ENCODE results near the gene NAXD.
"Not testable (repeated sequence)": the region's sequence is repeated elsewhere in the genome, so short reads cannot be mapped to it uniquely, and the experiment has no call there.

The NAXD gene

DNA sequence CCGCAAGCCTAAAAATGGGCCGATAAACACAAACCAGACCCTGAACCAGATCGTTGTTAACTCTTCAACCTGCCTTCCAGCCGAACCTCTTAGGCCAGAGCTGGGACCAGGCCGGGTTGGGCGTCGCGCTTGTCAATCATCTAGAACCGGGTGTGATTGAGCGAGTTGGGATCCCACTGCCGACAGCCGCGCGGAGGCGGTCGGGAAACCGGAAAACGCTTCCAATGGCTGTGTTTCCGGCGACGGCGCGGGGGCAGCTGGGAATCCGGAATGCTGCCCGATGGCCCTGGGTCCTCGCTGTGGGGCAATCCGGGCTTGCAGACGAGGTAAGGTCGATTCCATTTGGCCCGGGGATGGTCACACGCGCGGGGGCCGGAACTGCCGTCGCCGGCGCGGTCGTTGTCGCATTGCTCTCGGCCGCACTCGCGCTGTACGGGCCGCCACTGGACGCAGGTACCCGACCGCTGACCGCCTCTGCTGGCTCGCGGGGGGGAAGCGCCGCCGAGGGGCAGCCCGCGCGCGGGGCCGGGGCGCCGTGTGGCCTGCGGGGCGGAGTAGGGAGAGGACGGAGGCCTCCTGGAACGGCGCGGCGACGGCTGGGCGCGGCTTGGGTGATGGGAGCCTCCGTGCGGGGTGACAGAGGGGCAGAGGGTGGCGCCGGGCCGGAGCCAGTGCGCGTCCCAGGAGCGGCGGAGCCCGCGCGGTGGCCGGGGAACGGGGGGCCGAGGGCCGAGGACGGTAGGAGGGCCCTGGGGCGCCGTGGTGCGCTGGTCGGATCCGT lies at the start of gene NAXD:
NAXD (plus strand) TSS at position 224 of the 781 bp plus-strand sequence; CDS start at position 281, 57 bp downstream.
- peak in 1 of 2 experiments; percentile 17 for DNase-seq

DNA sequence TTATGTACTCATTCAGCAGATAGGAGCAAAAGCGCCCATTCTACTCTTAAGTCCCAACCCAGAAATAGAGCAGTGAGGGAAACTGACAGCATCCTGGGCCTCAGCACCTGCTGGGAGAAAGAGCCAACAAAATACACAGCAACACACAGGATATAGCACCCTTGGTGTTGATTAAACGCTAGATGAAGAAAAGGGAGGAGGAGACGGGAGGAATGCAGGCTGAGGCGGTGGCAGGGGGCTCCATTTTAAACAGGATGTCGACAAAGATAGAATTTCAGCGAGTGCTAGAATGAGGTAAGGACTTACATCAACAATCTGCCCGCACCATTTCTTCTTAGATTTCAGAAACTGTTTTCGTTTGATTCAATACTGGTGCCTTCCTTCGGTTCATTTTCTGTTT lies 49.2 kb upstream of the NAXD start:
- no peak for DNase-seq

DNA sequence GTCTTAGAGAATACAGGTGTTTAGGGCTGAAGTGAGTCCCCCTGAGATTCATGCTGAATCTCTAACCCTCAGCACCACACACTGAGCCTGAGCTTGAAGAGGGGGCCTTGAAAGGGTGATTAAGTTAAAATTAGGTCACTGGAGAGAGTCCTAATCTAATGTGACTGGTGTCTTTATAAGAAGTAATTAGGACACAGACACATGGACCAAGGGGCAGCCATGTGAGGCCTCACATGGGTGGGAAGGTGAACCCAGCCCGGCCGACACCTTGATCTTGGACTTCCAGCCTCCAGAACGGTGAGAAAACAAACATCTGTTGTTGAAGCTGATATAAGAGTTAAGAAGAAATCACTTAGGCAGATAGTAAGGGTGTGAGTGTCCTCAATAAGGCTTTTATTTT lies 46.7 kb upstream of the NAXD start:
- DNase-seq, result no peak

DNA sequence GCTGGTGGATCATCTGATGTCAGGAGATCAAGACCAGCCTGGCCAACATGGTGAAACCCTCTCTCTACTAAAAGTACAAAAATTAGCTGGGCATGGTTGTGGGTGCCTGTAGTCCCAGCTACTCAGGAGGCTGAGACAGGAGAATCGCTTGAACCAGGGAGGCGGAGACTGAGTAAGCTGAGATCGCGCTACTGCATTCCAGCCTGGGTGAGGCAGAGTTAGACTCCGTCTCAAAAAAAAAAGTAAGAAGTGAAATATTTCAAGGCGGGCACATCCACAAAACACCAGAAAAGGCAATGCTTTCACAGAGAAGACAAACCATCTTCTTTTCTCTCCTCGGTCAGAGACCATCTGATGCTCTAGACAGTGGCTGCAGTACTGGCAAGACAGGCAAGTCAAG lies 45.4 kb upstream of the NAXD start:
- DNase-seq, result not testable (repeated sequence)

DNA sequence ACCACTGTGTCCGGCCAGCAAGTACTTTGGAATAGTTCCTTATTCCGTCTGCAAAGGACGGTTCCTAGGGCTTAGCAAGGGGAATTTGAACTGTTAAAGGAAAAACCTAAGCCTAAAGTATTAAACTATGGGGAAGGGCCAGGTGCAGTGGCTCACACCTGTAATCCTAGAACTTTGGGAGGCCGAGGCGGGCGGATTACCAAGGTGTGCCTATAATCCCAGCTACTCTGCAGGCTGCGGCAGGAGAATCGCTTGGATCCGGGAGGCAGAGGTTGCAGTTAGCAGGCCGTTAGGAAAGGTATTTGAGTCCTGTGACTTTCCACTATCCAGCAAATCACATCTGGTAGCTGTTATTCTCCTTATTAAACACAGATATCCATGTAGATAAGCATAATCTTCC lies 44.5 kb upstream of the NAXD start:
- DNase-seq, result no peak

DNA sequence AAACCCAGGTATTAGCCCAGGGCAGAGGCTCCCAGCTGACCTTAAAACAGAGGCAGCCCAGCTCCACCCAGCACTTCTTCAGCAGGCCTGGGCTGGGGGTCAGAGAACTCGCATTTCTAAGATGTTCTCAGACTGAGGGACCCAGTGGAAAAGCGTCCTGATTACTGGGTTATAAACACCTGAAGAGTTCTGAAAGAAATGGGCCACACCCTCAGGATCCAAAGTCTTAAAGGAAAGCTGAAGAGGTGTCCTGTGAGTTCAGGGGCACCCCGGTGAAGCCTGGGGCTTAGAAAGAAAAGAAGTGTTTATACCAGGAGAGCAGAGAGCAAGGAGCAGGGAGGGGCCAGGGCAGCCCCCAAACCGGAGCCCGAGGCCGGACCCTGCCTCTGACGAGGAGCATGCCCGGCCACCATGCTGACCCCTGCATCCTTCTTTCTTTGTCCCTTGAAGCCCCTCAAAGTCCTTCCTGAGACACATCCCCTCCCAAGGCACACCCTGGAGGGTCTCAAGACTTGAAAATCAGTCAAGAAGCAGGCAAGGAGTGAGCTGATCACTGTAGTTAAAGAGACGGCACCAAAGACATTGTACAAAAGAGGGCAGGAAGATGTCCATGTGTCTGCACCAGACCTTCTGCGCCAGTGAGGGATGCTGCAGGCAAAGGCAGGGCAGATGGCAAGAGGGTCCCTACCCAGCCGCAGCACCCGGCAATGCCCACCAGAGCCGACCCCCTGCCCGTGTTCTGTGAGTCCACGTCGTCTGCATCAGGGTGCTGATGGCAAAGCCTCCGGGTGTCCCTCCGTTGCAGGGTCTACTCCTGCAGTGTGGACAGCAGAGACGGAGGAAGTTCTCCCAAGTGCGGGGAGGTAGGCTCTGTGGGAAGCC lies 43.2 kb upstream of the NAXD start:
- no peak for DNase-seq

DNA sequence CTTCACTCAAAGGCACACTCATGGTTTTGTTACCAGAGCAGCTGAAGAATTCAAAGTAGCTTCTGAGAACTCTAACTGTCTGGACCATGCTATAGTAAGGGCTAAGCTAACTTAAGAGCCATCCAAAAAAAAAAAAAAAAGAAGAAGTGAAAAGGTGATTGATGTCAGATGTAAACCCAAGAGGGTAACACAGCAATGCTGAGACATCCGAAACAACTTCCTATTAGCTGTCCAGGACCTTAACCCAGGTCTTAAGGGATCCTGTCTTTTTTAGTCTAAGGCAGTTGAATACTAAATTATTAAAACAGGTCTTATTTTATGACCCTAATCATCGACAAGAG lies 42.6 kb upstream of the NAXD start:
- no peak for DNase-seq

DNA sequence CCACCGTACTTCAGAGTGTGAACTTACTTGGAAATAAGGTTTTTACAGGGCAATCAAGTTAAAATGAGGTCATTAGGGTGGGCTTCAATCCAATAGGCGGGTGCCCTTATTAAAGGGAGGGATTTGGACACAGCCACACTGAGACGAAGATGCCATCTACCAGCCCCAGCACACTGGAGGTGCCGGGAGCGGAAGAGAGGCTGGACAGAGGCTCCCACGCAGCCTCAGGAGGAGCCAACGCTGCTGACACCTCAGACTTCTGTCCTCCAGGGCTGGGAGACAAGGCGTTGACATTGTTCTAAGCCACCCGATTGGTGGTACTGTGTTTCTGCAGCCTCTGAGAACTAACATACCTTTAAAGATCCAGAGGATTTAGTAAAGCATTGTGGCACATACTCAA lies 41.2 kb upstream of the NAXD start:
- DNase-seq, result no peak

DNA sequence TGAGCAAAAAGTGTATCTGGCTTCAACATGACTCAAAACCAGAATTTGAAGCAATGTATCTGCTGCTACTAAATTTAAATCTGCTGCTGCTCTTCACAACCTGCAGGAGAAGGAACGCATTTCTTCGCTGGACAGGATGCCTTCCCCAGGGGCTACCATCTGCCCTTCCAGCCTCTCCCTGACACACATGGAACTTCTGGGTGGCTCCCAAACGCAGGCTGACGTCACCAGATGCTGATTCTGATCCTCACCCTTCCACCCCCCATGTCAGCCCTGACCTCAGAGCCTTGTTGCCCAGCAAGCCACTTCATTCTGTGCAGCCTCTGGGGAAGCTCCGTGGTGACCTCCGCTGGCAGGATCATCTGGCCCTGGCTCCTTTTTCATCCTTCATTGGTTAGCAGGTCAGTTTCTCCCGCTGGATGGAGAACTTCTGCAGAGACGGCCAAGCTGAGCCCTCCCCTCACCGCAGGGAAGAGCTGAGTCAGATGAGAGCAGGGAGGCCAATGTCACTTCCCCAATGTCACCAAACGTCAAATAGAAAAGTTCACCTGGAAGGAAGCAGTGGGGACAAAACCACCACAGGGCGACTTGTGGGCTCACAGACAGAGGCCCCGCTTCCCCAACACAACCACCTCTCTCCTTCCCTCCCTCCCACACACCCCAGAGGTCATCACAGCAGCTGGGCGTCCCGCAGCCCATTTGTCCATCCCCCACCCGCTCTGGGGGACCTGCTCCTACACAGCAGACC lies 39.8 kb upstream of the NAXD start:
- peak; percentile 73 to 82 for DNase-seq

DNA sequence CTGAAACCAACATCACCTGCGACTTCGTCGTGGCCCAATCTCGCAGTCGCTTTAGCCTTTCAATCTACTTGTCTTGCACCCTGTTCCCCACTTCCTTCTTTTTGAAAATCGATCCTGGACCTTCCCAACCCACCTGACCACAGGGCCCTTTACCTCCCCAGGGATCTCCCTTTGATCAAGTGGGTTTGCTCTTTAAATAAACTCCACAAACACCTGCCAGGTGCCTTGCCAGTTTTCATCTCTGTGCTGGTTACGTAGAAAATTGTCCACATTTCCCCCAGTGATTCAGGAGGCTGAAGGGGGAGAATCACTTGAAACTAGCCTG lies 39.3 kb upstream of the NAXD start:
- no peak for DNase-seq

DNA sequence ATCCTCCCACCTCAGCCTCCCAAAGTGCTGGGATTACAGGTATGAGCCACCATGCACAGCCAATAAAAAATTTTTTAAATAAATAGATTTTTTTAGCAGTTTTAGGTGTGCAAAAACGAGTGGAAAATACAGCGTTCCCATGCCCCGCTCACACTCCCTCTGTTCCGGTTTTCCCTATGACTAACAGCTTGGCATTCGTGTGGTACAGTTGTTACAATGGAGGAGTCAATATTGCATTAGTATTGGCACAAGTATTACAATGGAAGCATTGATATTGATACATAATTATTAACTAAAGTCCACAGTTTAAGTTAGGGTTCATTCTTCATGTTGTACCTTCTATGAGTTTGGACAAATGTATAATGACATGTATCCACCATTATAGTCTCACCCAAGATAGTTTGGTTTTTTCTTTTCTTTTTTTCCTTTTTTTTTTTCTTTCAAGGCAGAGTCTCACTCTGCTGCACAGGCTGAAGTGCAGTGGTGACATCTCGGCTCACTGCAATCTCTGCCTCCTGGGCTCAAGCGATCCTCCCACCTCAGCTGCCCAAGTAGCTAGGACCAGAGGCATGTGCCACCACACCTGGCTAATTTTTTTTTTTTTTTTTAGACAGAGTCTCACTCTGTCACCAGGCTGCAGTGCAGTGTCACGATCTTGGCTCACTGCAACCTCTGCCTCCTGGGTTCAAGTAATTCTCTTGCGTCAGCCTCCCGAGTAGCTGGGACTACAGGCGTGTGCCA lies 38.4 kb upstream of the NAXD start:
- DNase-seq, result no peak

DNA sequence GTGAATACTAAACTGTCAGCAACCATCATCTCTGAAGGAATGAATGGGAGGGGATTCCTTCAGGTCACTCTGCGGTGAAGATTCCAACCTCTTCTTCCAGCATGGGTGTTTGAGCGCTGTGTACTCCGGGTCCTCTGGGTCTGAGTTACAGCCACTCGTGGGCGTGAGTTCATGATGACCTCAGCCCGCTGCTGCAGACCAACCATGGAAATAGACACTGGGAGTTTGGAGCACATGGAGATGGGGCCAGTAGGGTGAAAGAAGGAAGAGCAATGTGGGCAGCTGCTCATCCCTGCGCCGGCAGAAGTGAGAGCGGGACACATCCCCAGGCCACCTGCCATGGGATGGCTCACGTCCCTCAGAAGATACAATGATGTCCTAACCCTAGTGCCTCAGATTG lies 37.0 kb upstream of the NAXD start:
- no peak for DNase-seq

DNA sequence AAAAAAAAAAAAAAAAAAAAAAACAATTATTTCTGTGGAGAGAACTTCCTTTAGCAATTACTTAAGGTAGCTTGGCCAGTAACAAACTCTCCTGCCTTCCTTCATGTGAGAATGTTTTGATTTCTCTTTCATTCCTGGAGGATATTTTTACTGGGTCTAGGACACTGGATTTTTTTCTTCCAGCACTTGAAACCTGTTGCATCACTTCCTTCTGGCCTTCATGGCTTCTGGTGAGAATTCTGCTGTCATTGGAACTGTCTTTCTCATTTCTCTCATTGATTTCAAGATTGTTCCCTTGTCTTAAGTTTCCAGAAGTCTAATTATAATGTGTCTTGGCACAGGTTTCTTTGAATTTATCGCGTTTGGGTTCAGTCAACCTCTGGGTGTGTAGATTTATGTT lies 34.5 kb upstream of the NAXD start:
- peak in 1 of 2 experiments; percentile 28 for DNase-seq

DNA sequence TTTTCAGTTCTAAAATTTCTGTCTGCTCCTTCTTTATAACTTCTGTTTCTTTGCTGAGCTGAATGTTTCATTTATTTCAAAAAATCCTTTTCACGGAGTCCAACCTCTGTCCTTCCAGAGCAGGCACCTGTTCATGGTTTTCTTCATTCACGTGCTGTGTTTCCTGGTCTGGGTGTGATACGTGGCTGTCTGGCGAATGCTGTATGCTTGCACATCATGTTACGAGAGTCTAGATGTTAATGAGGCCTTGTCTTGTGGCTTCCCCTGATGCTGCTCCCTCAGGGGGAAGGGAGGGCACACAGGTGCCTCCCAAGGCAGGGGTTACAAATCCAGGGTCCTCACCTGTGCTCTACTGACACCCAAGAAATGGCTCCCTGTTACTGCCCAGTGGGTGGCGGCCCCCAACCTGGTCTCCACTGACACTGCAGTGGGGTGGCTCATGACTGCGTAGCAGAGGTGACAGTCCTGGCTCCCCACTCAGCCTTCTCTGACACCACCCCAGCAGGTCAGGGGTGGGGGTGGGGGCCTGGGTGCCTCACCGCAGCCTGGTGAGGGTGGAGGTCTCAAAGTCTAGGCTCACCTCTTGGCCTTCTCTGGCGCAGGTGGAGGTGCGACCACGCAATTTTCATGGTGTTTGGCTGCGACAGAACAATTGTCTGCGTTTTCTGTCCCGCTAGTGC lies 33.7 kb upstream of the NAXD start:
- DNase-seq, result no peak

DNA sequence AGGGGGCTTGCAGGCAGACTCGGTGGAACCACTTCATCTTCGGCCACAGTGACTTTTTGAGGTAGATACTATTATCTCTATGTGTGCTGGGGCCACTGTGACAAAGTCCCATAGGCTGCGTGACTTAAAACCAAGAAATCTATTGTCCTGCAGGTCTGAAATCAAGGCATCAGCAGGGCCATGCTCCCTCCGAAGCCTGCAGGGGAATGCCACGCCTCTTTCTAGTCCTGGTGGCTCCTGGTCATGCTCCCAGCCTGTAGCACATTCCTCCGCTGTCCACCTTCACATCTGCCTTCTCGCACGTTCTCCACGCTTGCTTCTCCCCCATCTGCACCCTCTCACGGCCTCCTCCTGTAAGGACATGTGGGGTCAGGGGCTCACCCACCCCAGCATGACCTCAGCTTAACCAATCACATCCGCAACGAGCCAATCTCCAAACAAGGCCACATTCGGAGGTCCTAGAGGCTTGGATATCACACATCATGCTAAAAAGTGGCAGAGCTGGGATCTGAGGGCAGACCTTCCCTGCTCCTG lies 32.9 kb upstream of the NAXD start:
- DNase-seq, result no peak

DNA sequence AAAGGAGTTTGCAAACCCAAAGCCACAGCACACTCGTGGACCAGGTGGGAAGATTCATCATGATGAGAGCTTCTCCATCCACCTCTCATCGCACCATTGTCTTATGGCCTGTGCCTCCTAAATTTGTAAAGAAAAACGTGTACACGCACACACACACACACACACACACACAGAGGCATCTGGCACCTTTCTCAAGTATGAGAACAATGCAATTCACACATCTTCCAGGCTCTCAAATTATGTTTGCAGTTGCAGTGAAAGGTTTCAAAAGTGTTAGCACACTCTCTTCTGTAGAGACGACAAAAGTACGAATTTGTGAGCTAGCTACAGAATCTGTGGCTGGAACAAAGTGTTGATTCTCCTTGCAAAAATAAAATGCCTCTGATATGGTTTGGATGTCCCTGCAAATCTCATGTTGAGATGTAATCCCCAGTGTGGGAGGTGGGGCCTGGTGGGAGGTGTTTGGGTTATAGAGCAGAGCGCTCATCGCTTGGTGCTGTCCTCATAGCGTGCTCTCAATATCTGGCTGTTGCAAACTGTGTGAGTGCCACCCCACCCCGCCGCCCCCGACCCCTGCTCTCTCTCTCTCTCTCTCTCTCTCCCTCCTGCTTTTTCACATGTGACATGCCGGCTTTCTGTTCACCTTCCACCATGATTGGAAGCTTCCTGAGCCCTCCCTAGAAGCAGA lies 32.0 kb upstream of the NAXD start:
- no peak for DNase-seq

DNA sequence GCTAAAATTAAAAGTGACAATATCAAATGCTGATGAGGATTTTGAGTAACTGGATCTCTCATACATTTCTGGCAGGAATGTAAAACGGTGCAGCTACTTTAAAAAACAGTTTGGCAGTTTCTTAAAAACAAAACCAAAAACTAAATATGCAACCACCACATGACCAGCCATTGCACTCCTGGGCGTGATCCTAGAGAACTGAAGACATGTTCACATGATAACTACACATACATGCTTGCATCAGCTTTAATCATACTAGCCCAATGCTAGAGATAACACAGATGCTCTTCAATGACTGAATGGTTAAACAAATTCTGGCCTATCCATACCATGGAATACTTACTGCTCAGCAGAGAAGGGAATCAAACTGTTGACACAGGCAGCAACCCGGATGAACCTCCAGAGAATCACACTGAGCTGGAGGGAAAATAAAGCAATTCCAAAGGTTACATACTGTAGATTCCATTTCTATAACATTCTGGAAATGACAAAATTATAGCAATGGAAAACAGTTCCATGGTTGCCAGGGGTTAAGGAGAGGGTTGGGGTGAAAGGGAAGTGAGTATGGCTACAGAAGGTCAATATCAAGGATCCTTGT lies 25.5 kb upstream of the NAXD start:
- no peak for DNase-seq

DNA sequence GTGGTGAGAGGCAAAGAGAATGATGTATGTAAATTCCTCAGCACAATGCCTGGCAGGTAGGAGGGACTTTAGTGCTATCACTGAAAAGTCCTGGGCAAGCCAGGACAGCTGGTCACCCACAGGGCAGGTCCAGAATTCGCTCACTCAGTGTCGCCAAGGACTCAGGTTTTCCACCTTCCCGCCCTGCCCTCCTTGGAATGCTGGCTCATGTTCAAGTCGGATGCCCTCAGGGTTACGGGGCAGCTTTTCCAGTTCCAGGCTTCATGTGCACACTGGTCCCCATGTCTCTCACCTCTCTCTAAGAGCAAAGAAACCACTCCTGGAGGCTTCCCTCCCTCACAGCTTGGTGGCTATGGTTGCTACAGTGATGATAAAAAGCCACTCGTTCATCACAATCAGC lies 24.8 kb upstream of the NAXD start:
- DNase-seq, result no peak

DNA sequence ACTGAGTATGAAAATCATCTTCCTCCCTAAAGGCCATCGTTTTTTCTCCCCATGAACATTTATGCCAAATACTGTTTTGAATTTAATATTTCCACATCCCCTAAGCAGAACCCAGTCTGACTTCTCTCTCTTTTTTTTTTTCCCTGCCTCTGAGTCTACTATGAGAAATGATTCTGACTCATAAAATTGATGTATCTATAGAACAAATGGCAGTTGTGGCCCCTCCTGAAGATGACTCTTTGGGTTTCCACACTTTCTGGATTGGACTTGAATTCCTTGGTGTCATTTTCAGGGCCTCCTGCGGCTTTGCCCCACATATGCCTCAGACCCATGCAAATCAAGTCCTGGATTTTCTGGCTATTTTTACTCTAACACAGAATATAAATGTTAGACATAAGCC lies 22.7 kb upstream of the NAXD start:
- DNase-seq, result no peak

DNA sequence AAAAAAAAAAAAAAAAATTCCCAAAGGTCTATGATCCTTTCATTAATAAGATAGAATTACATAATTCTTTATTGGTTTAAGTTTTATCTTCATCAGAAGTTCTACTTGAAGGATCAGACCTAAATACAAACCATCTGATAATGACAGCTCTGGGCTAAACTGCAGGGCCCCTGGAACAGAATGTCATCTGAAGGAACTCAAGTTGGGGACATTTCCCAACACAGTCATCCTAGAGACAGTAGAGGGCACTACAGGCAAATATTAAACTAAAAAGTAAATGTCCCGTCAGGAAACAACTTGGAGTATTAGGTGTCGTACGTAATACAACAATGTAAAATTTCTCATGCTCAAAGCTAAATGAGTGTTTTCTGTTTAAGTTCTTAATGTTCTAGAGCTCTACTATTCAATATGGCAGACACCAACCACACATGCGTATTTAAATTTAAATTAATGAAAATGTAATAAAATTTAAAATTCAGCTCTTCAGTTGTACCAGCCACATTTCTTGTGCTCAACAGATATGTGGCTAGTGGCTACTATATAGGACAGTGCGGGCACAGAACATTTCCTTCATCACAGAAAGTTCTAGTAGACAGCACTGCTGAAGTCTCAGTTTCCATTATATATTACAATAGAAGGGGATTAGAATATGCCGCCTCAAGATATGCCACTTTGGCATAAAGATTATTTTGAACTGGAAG lies 21.8 kb upstream of the NAXD start:
- DNase-seq, result peak; percentile 83 to 85
